Activated CD4-positive, alpha-beta T cell treated with anti-CD3 and anti-CD28 coated beads, Interleukin-2, Interleukin-6, amounts not matched to agents 100 ng/mL and 50 ng/mL, durations not matched to agents 16 hours and 8 hours (primary cell): ENCODE measurements around the gene SPON2.

Source experiments
- DNase-seq: peaks from one replicate; pipeline ENCODE4 v3.0.0-alpha.2; 2020

SPON2 gene

GRCh38 chr4:1172228-1172851, at the start of gene SPON2:
Gene SPON2 (minus strand): TSS chr4:1172583.
- DNase-seq: no peak

- DNase-seq: no peak
These were observed 48.9 kb upstream of the SPON2 start for GRCh38 chr4:1221155-1221870.

DNA sequence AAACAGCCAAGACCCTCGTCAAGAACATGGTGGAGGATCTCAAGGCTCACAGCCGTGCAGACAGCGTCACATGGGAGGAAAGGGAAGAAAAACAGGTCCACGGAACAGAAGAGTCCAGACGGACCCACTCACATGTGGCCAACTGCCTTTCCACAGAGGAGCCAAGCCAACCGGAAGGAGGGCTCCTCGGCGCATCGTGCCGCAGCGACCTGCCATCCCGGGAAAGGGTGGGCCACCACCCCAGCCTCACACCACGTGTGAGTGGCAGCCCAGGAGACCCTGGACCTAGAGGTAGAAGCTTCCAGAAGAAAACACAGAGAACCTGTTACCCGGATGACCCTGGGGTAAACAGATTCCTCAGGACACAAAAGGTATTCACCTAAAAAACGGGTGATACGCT, 48.2 kb upstream of the SPON2 start:
- no peak for DNase-seq

DNA sequence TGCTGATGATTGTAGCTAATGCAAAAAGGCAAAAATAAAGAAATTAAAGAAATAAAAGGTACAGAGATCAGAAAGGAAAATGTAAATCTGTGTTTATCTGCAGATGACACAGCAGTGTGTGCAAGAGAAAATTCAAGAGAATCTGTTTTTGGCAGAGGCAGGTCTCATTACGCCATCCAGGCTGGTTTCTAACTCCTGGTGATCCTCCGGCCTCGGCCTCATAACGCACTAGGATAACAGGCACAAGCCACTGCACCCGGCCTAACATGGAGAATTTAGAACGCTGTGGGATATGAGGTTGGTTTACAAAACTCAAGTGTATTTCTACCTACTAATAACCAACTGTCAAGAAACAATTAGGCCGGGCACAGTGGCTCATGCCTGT, 47.2 kb upstream of the SPON2 start:
- no peak for DNase-seq

GRCh38 chr4:1218634-1219565, 46.5 kb upstream of the SPON2 start:
- DNase-seq: no peak

DNA sequence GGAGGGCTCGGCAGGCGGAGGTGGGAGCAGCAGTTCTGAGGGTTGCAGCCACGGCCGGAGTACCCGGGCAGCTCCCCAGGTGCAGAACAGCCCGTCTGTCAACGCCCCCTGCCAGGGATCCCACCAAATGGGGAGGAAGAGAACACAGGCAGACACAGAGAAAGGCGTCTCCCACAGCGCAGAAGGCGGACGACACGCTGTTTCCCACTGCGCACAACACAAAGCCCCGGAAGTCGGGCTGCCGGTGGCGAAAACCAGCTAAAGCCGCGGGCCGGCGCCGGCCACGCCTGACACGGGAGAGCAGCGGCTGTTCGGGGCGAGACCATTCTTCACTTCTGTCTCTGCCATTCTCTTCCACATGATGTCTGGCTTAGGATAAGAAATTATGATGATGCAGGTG, 45.0 kb upstream of the SPON2 start:
- no peak for DNase-seq

- DNase-seq: peak; percentile 82
These were observed 44.5 kb upstream of the SPON2 start for GRCh38 chr4:1216869-1217294.

DNA sequence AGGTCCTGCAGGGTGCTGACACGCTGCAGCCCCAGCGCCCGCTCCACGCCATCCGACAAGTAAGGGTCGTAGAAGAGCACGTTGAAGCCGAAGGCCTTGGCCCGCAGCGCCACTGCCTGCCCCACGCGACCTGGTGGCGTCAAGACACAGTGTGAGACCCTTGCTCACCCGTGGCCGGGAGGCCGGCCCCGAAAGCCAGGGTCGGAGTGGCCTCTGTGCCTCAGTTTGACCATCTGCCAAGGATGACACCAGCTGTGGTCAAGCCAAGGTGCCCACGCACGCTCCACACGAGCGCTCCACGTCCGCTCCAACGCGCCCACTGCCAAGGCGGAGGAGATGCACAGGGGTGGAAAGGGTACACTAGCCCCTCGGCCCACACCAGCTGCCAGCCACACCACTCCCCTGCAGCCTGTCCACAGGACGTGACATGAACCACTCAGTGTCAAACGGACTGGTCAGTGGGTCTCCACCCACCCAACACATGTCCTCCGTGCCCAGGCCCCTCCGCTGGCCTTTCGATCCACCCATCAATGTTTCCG, 43.8 kb upstream of the SPON2 start:
- DNase-seq: no peak

GRCh38 chr4:1215141-1216075, 43.0 kb upstream of the SPON2 start:
- DNase-seq: no peak

GRCh38 chr4:1214101-1215095, 42.0 kb upstream of the SPON2 start:
- DNase-seq: no peak

DNA sequence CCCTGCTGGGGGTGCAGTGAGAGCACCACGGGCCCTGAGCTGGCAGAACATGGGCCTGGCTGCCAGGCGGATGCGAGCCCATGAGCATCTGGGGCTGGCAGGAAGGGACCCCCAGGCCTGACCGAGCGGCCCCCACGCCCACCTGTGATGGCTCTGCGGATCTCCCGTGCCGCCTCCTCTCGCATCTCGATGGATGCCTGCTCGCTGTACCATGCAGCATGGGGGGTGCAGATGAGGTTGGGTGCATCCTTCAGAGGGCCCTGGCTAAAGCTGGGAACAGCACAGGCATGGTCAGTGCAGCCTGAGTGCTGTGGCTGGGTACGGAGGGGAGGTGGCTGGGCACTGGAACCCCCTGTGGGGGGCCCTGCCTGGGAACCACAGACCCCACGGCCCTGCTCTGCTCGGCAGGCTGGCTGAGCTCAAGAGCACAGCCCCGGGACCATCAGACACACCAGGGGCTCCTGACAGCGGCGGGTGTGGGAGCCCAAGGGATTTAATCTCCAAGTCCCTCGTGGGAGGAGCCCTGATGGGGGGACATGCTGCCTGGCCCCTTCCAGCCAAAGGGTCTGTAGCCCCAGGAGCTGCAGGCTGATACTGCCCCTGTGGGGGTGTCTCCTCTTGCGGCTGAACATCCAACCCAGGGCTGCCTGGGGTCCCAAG, 41.1 kb upstream of the SPON2 start:
- no peak for DNase-seq

DNA sequence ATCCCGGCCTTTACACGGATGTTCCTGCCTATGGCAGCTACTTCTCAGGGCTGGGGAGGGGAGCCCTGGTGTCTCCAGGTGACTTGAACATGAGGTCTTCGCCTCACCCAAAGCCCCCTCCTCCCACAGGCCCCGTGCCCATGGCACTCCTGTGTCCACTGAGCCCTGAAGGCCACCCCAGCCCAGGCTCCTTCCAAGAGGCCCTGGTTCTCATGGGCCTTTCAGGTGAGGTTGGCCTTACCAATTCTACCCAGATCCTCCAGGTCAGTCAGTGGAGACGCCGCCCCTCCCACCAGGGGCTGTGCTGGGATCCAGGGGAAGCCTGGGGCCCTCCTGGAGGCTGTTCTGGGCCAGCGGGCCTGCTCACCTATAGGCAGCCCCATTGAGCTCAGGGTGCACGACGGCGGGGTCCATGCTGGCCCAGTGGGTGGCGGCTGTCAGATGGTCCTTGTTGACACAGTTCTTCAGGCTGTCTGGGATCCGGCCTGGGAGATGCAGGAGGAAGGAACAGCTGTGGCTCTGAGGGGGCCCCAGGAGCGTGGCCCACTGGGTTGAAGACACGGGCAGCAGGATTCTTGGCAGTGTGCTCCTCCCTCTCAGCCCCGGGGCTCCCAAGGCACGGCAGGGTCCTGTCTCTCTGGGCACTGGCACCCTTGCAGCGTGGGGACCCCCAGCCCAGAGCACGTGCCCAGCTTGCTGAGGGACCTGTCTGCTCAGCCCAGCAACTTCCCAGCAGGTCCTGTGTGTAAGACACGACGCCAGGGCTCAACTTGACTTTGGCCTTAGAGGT, 40.4 kb upstream of the SPON2 start:
- DNase-seq: no peak

DNA sequence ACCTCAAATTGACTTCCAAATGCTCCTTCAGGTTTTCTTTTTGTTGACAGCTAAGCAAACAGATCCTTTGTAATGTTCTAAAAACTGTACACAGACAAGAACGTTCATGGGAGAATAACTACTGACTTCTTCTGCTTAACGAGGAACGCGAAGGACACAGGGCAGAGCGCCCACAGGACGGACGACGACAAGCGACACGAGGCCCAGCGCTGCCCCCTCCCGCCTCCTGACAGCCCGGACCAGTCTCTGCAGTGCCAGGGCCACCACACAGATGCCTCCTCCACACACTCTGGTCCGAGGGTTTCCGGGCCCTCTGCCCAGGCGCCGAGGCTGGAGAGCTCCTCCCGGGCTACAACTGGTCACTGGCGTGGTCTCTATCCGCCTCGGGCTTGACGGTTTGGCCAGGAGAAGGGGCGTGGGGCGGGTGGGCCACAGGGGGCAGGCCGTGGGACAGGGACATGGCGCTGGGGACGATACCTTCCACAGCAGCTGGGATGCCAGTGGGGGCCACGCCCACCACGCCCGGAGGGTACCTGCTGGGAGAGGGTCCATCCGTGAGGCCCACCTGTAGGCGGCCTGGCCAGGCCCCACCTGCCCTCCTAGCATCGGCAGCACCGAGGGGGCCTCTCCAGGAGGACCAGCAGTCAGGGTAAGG, 39.6 kb upstream of the SPON2 start:
- DNase-seq: no peak

GRCh38 chr4:1211371-1211770, 39.0 kb upstream of the SPON2 start:
- DNase-seq: no peak

GRCh38 chr4:1210971-1211370, 38.6 kb upstream of the SPON2 start:
- DNase-seq: no peak

- DNase-seq: no peak
These were observed 38.0 kb upstream of the SPON2 start for GRCh38 chr4:1210241-1210841.

DNA sequence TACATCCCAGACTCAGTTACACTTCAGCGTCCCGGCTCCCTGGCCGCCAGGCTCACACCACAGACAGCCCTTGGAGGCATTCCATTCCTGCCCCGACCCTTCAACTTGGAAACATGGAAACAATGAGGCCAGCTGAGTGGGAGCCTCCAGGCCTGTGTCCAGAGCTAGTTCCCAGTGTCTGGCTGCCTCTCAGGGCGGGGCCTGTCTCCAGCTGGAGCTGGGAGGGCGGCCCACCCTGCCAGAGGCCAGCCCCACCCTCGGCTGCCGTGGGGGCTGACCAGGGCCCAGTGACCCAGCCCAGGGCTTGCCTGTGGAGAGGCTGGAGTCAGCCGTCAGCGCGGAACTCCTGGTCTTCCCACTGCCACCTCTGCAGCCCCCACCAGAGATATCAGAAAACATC, 37.4 kb upstream of the SPON2 start:
- DNase-seq: no peak

DNA sequence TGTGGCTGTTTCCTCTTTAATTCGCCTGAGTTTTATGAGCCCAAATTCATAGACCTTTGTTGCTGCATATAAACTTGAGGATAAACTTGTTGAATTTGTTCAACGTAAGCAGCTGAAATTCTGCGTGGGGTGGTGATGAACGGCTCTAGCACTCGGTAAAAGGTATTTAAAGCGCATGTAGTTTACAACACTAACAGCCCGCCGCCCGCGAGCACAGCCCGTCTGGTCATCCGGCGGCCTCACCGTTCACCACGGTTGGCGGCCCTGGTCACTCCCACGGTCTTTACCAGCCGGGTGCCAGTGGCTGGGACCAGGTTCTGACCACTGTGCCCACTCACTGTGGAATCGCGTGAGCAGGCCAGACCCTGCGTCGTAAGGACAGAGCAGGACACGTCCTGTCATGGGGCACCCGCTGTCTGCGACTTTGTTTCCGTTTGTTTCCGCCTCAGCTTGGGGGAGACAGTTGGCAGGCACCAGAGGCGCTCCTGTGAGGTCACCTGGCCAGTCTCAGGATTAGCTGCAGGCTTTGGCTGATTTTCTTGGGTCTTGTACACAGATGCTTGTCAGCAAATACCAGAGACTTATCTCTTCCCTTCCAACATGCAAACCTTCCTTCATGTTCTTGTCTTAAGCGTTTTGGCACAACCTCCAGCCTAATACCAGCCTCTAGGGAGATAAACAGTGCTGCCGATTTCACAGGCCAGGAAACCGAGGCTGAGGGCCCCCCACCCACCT, 36.8 kb upstream of the SPON2 start:
- no peak for DNase-seq
